Measurements from ENCODE around the gene LRRC34. TPM values are rescaled to one million over a fixed set of nuclear protein-coding genes. Genes with fewer than 3 reads are reported as not detected.

LRRC34 gene
- total RNA-seq, 1 donor from 2014 or later, result under 0.01 TPM

- no peak overlapping the region for H3K4me3 ChIP-seq (ENCODE audit: low read depth, low read length)
- H3K36me3 ChIP-seq (ENCODE audit: control insufficient read depth, insufficient read depth, low read length), result no peaks in the 10 kb centered on the region
- H3K27me3 ChIP-seq (ENCODE audit: control insufficient read depth, insufficient read depth, low read length), result no peaks in the 10 kb centered on the region
- DNase-seq (ENCODE audit: low read depth), result peak; percentile 95
- FAIRE-seq, result no peak
- TF ChIP-seq CTCF (IDR thresholded peaks at IDR 0.05; ENCODE audit: insufficient read depth, low read length, severe bottlenecking), result no peak
Observed at GRCh38 chr3:169759256-169759655, 53.4 kb downstream of the LRRC34 start.

- no peak for FAIRE-seq
Observed at GRCh38 chr3:169758359-169758994, 54.2 kb downstream of the LRRC34 start.

GRCh38 chr3:169755488-169755887 is 57.2 kb downstream of the LRRC34 start:
- FAIRE-seq, result no peak
- TF ChIP-seq CTCF (IDR thresholded peaks at IDR 0.05; ENCODE audit: insufficient read depth, low read length, severe bottlenecking), result no peak
- no peaks in the 10 kb centered on the region for H3K27me3 ChIP-seq (ENCODE audit: control insufficient read depth, insufficient read depth, low read length)
- DNase-seq (ENCODE audit: low read depth), result peak; percentile 95
- no peaks in the 10 kb centered on the region for H3K36me3 ChIP-seq (ENCODE audit: control insufficient read depth, insufficient read depth, low read length)
- H3K4me3 ChIP-seq (ENCODE audit: low read depth, low read length), result no peak overlapping the region

More at GRCh38 chr3:169758359-169758994, 54.2 kb downstream of the LRRC34 start:
- no peak for DNase-seq (ENCODE audit: low read depth)
- TF ChIP-seq CTCF (IDR thresholded peaks at IDR 0.05; ENCODE audit: insufficient read depth, low read length, severe bottlenecking), result no peak
- H3K27me3 ChIP-seq (ENCODE audit: control insufficient read depth, insufficient read depth, low read length), result no peaks in the 10 kb centered on the region
- no peaks in the 10 kb centered on the region for H3K36me3 ChIP-seq (ENCODE audit: control insufficient read depth, insufficient read depth, low read length)
- H3K4me3 ChIP-seq (ENCODE audit: low read depth, low read length), result no peak overlapping the region

GRCh38 chr3:169754711-169755110 is 58.0 kb downstream of the LRRC34 start:
- Histone ChIP-seq H3K4me3 (ENCODE audit: low read depth, low read length) (no peak overlapping the region), H3K27me3 (ENCODE audit: control insufficient read depth, insufficient read depth, low read length) (no peaks in the 10 kb centered on the region), H3K36me3 (ENCODE audit: control insufficient read depth, insufficient read depth, low read length) (no peaks in the 10 kb centered on the region)
- FAIRE-seq, result no peak
- no peak for TF ChIP-seq CTCF (IDR thresholded peaks at IDR 0.05; ENCODE audit: insufficient read depth, low read length, severe bottlenecking)
- DNase-seq (ENCODE audit: low read depth), result peak; percentile 93

GRCh38 chr3:169751875-169752274 is 60.8 kb downstream of the LRRC34 start:
- H3K36me3 ChIP-seq (ENCODE audit: control insufficient read depth, insufficient read depth, low read length), result no peaks in the 10 kb centered on the region
- FAIRE-seq (no peak), DNase-seq (ENCODE audit: low read depth) (no peak)
- no peak for TF ChIP-seq CTCF (IDR thresholded peaks at IDR 0.05; ENCODE audit: insufficient read depth, low read length, severe bottlenecking)
- H3K4me3 ChIP-seq (ENCODE audit: low read depth, low read length), result no peak overlapping the region
- no peaks in the 10 kb centered on the region for H3K27me3 ChIP-seq (ENCODE audit: control insufficient read depth, insufficient read depth, low read length)

GRCh38 chr3:169750665-169751064 is 62.0 kb downstream of the LRRC34 start:
- no peaks in the 10 kb centered on the region for H3K36me3 ChIP-seq (ENCODE audit: control insufficient read depth, insufficient read depth, low read length)
- TF ChIP-seq CTCF (IDR thresholded peaks at IDR 0.05; ENCODE audit: insufficient read depth, low read length, severe bottlenecking), result no peak
- H3K4me3 ChIP-seq (ENCODE audit: low read depth, low read length), result no peak overlapping the region
- FAIRE-seq (no peak), DNase-seq (ENCODE audit: low read depth) (no peak)
- H3K27me3 ChIP-seq (ENCODE audit: control insufficient read depth, insufficient read depth, low read length), result no peaks in the 10 kb centered on the region

Measured in bronchial epithelial cell (primary cell).